Neuronal stem cell (in vitro differentiated cells): ENCODE measurements around the gene DPP8.

Experiments used
- DNase-seq: peaks from one replicate; pipeline ENCODE4 v3.0.0-alpha.2; 2013; ENCODE audit warnings: low spot score
- H2AFZ ChIP-seq: one replicate; pipeline ENCODE4 v1.6.1; 2013; ENCODE audit warnings: mild to moderate bottlenecking, low read length, inconsistent platforms
- H2AK5ac ChIP-seq: 2 replicates; pipeline ENCODE4 v1.6.1; 2013; ENCODE audit warnings: low read depth, mild to moderate bottlenecking, inconsistent platforms, low read length, moderate library complexity, mixed read lengths
- H2BK120ac ChIP-seq: 2 replicates; pipeline ENCODE4 v1.6.1; 2013; ENCODE audit warnings: low read depth, mild to moderate bottlenecking, inconsistent platforms, low read length, moderate library complexity, mixed read lengths
- H2BK12ac ChIP-seq: one replicate; pipeline ENCODE4 v1.6.1; 2013; ENCODE audit warnings: low read length, inconsistent platforms
- H2BK15ac ChIP-seq: 2 replicates; pipeline ENCODE4 v1.6.1; 2013; ENCODE audit warnings: mild to moderate bottlenecking, low read length, inconsistent platforms, mixed read lengths
- H2BK5ac ChIP-seq: one replicate; pipeline ENCODE4 v1.6.1; 2013; ENCODE audit warnings: inconsistent platforms, mild to moderate bottlenecking, low read length, moderate library complexity
- H3K14ac ChIP-seq: one replicate; pipeline ENCODE4 v1.6.1; 2013; ENCODE audit warnings: low read length, inconsistent platforms
- H3K18ac ChIP-seq: 2 replicates; pipeline ENCODE4 v1.6.1; 2013; ENCODE audit warnings: low read length, inconsistent platforms
- H3K23ac ChIP-seq: 2 replicates; pipeline ENCODE4 v1.6.1; 2013; ENCODE audit warnings: low read depth, mild to moderate bottlenecking, mixed read lengths, low read length, inconsistent platforms; ENCODE audit not compliant: poor library complexity
- H3K27ac ChIP-seq: replicated peaks from 3 replicates; pipeline ENCODE4 v1.5.1; 2013; ENCODE audit warnings: low read length, inconsistent platforms
- H3K27me3 ChIP-seq, 3 experiments: 2 replicates each; pipeline ENCODE4 v1.6.1; 2013; ENCODE audit warnings: low read length in 3 of 3, mild to moderate bottlenecking in 2 of 3, inconsistent platforms in 1 of 3, low read depth in 1 of 3, mixed read lengths in 1 of 3, moderate library complexity in 1 of 3; ENCODE audit not compliant: control insufficient read depth in 3 of 3, insufficient read depth in 3 of 3
- H3K36me3 ChIP-seq, 2 donors: replicated peaks in 1 of 2; 2 replicates each; pipeline ENCODE4 v1.6.1; 2013; ENCODE audit warnings: low read length in 2 of 2; ENCODE audit not compliant: control insufficient read depth in 2 of 2, insufficient read depth in 2 of 2
- H3K4ac ChIP-seq: 2 replicates; pipeline ENCODE4 v1.6.1; 2013; ENCODE audit warnings: inconsistent platforms, mild to moderate bottlenecking, low read length, moderate library complexity
- H3K4me1 ChIP-seq, 2 donors: 1 replicate in 1 of 2; 2 replicates in 1 of 2; pipeline ENCODE4 v1.6.1; 2013; ENCODE audit warnings: low read length in 2 of 2, low read depth in 1 of 2; ENCODE audit not compliant: control insufficient read depth in 2 of 2, insufficient read depth in 1 of 2
- H3K4me2 ChIP-seq: one replicate; pipeline ENCODE4 v1.6.1; 2013; ENCODE audit warnings: mild to moderate bottlenecking, low read length, inconsistent platforms; ENCODE audit not compliant: insufficient read depth, poor library complexity, severe bottlenecking
- H3K4me3 ChIP-seq, 2 donors: 2 replicates each; pipeline ENCODE4 v1.5.1; 2013; ENCODE audit warnings: low read length in 2 of 2, mild to moderate bottlenecking in 2 of 2, inconsistent platforms in 1 of 2, moderate library complexity in 1 of 2
- H3K79me1 ChIP-seq: one replicate; pipeline ENCODE4 v1.6.1; 2013; ENCODE audit warnings: low read depth, mild to moderate bottlenecking, inconsistent platforms, low read length, moderate library complexity
- H3K9ac ChIP-seq: one replicate; pipeline ENCODE4 v1.6.1; 2013; ENCODE audit warnings: mild to moderate bottlenecking, low read depth, low read length, inconsistent platforms; ENCODE audit not compliant: poor library complexity
- H3K9me3 ChIP-seq, 2 donors: replicated peaks in 1 of 2; 2 replicates each; pipeline versions ENCODE3 to v1.6.1; 2013; ENCODE audit warnings: low read length in 2 of 2, mild to moderate bottlenecking in 2 of 2, inconsistent platforms in 1 of 2, low read depth in 1 of 2, mixed read lengths in 1 of 2, moderate library complexity in 1 of 2; ENCODE audit not compliant: control insufficient read depth in 2 of 2, insufficient read depth in 1 of 2
- H4K8ac ChIP-seq: one replicate; pipeline ENCODE4 v1.6.1; 2013; ENCODE audit warnings: low read depth, mild to moderate bottlenecking, inconsistent platforms, low read length, moderate library complexity
- H4K91ac ChIP-seq: one replicate; pipeline ENCODE4 v1.6.1; 2013; ENCODE audit warnings: low read length, low read depth, mild to moderate bottlenecking, inconsistent platforms; ENCODE audit not compliant: poor library complexity
- WGBS, 2 donors: extraction: QIAGEN DNeasy Blood & Tissue Kit; methylation state at CpG; one replicate each; pipeline ENCODE4 v1.1.7; 2013; ENCODE audit warnings: missing lambda C conversion rate in 2 of 2, mixed read lengths in 1 of 2; ENCODE audit not compliant: insufficient read length in 2 of 2, insufficient replicate concordance in 1 of 2; ENCODE audit errors: extremely low coverage in 2 of 2; 5-methylcytosine and 5-hydroxymethylcytosine counted together

The DPP8 gene

GRCh38 chr15:65401611-65402240 lies 115.8 kb downstream of the DPP8 start:
- Histone ChIP-seq H3K4me3 (no peak overlapping the region), H4K8ac (no peak overlapping the region), H2BK12ac (no peak overlapping the region), H4K91ac (no peak overlapping the region), H3K23ac (no peak overlapping the region), H3K18ac (peak overlapping the region; percentile 13), H3K27me3 (peaks cover 0 to 9% (median 3%) of the 10 kb centered on the region in 3 experiments), H2BK120ac (no peak overlapping the region), H3K14ac (no peak overlapping the region), H2AK5ac (peak overlapping the region; percentile 5), H3K36me3 (peaks cover 0 to 40% of the 10 kb centered on the region in 2 donors), H2AFZ (peak overlapping the region; percentile 70), H3K27ac (no peak overlapping the region), H2BK5ac (no peak overlapping the region), H3K9me3 (no peaks in the 10 kb centered on the region), H3K9ac (no peak overlapping the region), H3K79me1 (no peaks in the 10 kb centered on the region), H3K4ac (no peak overlapping the region), H2BK15ac (peak overlapping the region; percentile 23), H3K4me2 (no peak overlapping the region), H3K4me1 (peaks cover 15 to 16% of the 10 kb centered on the region in 2 donors)
- no peak for DNase-seq
- no CpG with 5 or more reads among the region's 8 CpGs for WGBS, 2 donors

- no peak overlapping the region for H3K4me3 ChIP-seq
- H2BK120ac ChIP-seq = no peak overlapping the region
Measured at GRCh38 chr15:65400760-65401610, 116.5 kb downstream of the DPP8 start.

GRCh38 chr15:65399997-65400396 lies 117.5 kb downstream of the DPP8 start:
- Histone ChIP-seq H3K27me3 (peaks cover 0 to 25% (median 6%) of the 10 kb centered on the region in 3 experiments), H2AK5ac (no peak overlapping the region), H2BK120ac (no peak overlapping the region), H3K9me3 (no peaks in the 10 kb centered on the region), H2BK5ac (no peak overlapping the region), H4K91ac (no peak overlapping the region), H3K4ac (no peak overlapping the region), H3K23ac (no peak overlapping the region), H2BK15ac (no peak overlapping the region), H3K4me3 (no peak overlapping the region), H3K14ac (no peak overlapping the region), H3K27ac (no peak overlapping the region), H4K8ac (no peak overlapping the region), H3K36me3 (peaks cover 2 to 48% of the 10 kb centered on the region in 2 donors), H3K4me1 (peaks cover 11 to 17% of the 10 kb centered on the region in 2 donors), H3K9ac (no peak overlapping the region), H3K4me2 (no peak overlapping the region), H3K18ac (no peak overlapping the region), H2BK12ac (no peak overlapping the region), H2AFZ (no peak overlapping the region), H3K79me1 (no peaks in the 10 kb centered on the region)
- no CpG with 5 or more reads among the region's 2 CpGs for WGBS, 2 donors
- no peak for DNase-seq

More at GRCh38 chr15:65400760-65401610, 116.5 kb downstream of the DPP8 start:
- Histone ChIP-seq H3K9ac (no peak overlapping the region), H3K23ac (no peak overlapping the region), H3K4ac (no peak overlapping the region), H2BK12ac (no peak overlapping the region), H3K4me1 (peaks cover 15 to 16% of the 10 kb centered on the region in 2 donors), H2AK5ac (no peak overlapping the region), H3K27ac (no peak overlapping the region), H2BK5ac (no peak overlapping the region), H3K36me3 (peaks cover 0 to 39% of the 10 kb centered on the region in 2 donors), H3K18ac (no peak overlapping the region), H2BK15ac (no peak overlapping the region), H3K79me1 (no peaks in the 10 kb centered on the region), H3K4me2 (peak overlapping the region; percentile 2), H4K8ac (no peak overlapping the region), H2AFZ (peak overlapping the region; percentile 70), H4K91ac (no peak overlapping the region), H3K27me3 (peaks cover 0 to 16% (median 4%) of the 10 kb centered on the region in 3 experiments), H3K9me3 (no peaks in the 10 kb centered on the region), H3K14ac (no peak overlapping the region)
- WGBS, 2 donors = no CpG with 5 or more reads among the region's 11 CpGs
- peak; percentile 85 for DNase-seq
